ENCODE measurements around the gene MAPK14.

Gene MAPK14

DNA sequence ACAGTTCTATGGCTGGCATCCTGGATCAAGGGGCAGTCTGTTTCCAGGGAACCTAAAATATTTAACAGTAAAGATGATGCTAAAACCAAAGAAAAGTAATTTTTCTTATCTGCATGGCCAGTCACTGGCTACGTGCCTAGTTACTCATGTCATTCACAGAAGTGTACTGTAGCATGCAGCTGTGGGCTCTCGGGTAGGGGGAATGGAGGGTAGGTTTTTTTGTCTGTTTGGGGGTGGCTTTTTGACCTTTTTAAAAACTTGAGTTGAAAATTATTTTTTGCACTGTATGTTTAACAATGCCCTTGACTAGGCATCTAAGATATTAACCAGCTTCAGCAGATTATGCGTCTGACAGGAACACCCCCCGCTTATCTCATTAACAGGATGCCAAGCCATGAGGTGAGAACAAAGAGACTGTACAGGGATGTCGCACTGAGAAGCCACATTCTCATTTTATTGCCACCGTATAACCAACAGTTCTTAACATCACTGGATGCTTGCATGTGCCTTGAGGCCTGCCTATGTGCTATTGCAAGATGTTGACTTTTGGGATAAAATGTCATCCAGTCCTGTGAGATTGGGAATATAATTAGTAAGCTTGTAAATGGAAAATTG is 72.4 kb downstream of the MAPK14 start:
- no peak for DNase-seq (ENCODE audit: low read depth in 2 of 2)

DNA sequence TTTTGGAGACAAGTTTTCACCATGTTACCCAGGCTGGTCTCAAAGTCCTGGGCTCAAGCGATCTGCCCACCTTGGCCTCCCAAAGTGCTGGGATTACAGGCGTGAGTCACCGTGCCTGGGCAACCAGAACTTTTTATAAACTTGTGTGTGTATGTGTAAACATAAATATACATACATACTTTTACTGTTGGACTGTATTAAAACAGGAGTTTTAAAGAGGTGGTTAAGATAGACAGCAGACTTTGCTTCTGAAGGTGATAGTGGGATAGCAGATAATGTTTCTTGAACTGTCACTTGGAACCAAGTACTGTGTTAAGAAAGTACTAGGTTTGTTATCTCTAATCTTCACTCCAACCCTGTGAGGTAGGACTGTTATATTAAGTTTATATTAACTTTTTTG is 74.1 kb downstream of the MAPK14 start:
- no peak for DNase-seq (ENCODE audit: low read depth in 2 of 2)

DNA sequence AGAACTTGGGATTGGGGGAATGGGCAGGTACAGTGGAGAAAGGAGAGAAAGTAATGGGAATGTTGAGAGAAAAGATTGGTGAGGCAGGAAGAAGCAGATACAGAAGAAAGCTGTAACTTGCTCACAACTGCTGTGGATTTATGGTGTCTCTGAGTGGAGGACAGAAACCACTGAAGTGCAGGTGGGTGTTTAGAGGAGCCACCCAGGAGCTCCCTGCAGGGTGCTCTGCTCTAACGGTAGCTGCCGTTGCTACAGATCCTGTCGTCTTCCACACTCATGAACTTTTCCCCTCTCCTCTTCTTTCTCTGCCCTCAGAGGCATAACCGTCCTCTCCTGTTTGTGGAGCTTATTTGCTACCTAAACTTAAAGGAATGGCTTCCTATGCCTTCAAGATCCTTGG is 75.2 kb downstream of the MAPK14 start:
- DNase-seq (ENCODE audit: low read depth in 2 of 2), result no peak

DNA sequence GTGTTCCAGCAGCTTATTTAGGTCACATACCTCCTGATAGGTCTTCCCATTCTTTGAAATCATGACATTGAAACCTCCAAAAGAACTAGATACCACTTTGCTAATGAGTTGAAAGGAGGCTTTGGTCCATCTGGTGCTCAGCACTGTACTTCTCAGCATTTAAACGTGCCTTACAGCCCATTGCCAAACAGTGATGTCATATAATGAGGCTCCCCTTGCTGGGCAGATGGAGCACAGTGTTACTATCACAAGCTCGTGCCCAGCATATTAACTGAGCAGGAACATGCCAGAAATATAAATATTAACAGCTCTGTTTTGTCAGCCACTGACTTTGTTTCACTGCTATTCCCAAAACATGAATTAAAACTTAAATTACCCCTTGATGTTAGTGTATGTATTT is 77.2 kb downstream of the MAPK14 start:
- no peak for DNase-seq (ENCODE audit: low read depth in 2 of 2)

DNA sequence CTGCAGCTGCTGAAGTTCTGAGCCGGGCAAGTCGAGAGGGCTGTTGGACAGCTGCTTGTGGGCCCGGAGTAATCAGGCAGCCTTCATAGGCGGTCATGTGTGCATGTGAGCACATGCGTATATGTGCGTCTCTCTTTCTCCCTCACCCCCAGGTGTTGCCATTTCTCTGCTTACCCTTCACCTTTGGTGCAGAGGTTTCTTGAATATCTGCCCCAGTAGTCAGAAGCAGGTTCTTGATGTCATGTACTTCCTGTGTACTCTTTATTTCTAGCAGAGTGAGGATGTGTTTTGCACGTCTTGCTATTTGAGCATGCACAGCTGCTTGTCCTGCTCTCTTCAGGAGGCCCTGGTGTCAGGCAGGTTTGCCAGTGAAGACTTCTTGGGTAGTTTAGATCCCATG is 81.5 kb downstream of the MAPK14 start:
- no peak for DNase-seq (ENCODE audit: low read depth in 2 of 2)

DNA sequence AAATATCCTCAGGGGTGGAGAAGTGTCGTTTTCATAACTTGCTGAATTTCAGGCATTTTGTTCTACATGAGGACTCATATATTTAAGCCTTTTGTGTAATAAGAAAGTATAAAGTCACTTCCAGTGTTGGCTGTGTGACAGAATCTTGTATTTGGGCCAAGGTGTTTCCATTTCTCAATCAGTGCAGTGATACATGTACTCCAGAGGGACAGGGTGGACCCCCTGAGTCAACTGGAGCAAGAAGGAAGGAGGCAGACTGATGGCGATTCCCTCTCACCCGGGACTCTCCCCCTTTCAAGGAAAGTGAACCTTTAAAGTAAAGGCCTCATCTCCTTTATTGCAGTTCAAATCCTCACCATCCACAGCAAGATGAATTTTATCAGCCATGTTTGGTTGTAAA is 82.4 kb downstream of the MAPK14 start:
- DNase-seq (ENCODE audit: low read depth in 2 of 2), result no peak

DNA sequence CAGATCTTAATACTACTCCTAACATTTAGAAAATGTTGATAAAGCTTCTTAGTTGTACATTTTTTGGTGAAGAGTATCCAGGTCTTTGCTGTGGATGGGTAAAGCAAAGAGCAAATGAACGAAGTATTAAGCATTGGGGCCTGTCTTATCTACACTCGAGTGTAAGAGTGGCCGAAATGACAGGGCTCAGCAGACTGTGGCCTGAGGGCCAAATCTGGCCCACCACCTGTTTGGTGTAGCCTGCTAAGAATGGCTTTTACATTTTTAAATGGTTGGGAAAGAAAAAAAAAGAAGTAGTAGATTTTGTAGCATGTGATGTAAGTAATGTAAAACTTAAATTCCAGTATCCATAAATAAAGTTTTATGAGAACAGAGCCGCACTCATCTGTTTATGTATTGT is 83.3 kb downstream of the MAPK14 start:
- DNase-seq (ENCODE audit: low read depth in 2 of 2), result no peak

DNA sequence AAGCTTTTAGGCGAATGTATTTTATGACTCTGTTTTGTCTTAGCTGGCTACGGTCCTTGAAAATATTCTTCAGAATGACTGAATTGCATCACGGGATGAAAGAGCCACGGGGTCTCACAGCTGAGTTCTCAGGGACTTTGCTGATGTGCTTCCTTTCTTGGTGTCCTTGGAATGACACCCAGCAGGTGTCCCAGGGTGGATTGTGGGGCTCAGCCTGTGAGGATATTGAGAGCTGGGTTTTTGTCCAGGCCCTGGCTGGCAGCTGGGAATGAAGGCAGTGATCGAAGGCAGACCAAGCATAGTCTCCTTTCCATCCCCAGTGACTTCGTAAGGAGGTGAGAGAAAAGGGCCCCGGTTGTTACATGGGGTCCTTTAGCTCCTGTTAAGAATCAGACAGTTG is 83.9 kb downstream of the MAPK14 start:
- no peak for DNase-seq (ENCODE audit: low read depth in 2 of 2)

DNA sequence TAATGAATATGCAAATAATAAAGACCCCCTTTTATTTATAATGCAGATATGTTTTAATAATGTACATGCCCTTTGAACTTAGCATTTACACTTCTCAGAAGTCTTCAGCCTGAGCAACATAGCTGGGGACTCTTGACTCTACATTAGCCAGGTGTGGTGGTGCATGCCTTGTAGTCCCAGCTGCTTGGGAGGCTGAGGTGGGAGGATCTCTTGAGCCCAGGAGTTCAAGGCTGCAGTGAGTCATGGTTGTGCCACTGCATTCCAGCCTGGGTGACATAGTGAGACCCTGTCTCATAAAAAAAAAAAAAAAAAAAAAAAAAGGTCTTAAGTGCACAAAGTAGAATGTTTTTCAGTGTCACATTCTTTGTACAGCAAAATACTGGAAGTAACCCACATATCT is 85.4 kb downstream of the MAPK14 start:
- no peak for DNase-seq (ENCODE audit: low read depth in 2 of 2)

DNA sequence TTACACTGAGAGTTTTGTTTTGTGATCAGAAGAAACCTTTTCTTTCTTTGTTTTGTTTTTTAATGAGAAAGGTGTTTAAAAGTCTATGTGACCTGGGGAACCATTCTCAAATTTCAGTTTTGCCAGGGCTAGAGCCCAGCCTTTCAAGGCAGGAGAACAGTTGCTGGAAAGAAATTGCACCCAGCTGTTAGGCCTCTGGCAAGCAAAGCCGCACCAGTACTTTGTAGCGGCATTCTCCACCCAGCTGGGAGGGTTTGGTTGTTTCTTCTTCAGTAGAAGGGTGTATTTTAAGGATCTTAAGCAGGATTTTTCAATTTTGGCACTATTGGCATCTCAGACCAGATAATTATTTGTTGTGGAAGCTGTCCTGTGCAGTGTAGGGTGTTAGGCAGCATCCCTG is 86.1 kb downstream of the MAPK14 start:
- DNase-seq (ENCODE audit: low read depth in 2 of 2), result no peak

DNA sequence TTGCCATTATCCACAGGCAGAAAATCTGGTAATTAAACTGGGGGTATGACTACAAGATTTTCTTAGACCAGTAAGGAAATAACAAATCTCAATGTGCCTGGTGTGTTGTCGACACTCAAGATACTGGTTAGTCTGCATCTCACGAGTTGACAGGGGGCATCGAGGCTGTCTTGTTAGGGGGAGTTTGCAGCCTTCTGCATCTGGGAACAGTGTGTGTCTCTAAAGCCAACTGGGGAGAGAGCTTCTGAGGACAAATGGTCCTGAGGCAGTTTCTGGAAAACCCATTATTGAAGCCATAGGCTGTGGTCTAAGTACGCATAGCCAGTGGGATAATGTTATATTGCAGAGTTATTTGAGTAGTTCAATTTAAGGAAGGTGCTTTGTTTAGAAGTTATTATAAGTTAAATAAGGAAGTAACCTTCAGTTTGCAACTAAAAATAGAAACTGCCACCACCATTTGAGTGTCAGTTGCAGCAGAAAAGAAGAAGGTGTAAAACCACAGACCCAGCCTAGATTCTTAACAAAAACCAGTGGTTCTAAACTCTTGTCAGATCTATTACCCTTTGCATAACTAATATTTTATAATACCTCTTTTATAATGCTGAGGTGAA is 87.3 kb downstream of the MAPK14 start:
- no peak for DNase-seq (ENCODE audit: low read depth in 2 of 2)

DNA sequence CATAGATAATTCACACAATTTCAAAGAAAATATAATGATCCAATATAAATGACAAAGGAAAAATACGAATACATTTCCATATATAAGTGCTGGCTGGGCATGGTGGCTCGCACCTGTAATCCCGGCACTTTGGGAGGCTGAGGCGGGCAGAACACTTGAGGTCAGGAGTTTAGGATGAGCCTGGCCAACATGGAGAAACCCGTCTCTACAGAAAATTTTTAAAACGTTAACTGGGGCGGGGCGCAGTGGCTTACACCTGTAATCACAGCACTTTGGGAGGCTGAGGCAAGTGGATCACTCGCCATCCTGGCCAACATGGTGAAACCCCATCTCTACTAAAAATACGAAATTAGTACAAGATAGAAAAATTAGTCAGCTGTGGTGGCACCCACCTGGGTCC is 87.8 kb downstream of the MAPK14 start:
- no peak for DNase-seq (ENCODE audit: low read depth in 2 of 2)

DNA sequence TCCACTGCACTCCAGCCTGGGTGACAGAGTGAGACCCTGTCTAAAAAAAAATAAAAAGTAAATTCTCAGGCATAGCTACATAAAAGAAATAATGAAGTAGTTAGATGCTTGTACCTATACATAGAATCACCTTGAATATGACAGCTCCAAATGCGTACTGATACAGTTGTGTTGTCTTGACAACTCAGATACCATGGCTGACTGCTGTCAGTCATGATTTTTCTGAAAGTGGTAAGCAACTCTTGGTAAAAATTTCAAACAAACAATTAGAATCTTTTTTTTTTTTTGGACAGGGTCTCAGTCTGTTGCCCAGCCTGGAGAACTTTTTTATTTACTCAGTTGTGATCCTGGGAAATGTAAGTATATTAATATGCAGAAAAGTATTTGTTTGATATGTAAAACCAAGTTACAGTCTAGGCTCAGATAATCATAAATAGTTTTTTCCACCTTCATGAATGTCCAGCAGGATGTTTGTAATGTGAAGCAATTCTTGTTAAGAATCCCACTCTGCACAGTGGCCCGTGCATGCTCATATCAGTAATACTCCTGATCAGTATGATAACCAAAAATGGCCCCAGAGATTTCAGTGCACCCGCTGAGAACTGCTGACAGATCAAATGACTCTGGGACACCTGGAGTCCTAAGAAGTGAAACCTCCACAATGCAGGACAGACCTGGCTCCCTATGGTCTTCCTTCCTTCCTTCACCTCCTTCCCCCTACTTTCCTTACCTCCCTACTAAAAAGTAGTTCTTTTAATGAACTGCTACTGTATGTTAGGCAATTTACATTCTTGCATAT is 88.7 kb downstream of the MAPK14 start:
- DNase-seq (ENCODE audit: low read depth in 2 of 2), result no peak

DNA sequence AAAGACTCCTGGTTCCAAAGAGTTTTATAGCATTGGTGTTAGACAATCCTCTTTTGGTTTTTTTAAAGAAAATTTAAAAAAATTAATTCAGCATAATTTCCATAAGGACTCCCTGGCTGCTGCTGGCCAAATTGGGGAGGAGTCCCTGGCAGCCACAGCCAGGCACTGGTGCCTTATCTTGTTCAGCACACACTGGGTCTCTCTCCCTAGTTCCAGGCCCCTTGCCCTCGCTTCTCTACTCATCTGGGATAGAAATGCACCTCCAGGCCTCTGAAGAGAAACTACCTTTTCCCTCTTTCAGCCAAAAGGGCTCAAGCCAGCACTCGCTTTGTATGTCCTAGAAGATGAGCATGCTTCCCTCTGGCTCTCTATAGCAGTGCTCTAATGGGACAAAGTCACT is 89.3 kb downstream of the MAPK14 start:
- no peak for DNase-seq (ENCODE audit: low read depth in 2 of 2)

DNA sequence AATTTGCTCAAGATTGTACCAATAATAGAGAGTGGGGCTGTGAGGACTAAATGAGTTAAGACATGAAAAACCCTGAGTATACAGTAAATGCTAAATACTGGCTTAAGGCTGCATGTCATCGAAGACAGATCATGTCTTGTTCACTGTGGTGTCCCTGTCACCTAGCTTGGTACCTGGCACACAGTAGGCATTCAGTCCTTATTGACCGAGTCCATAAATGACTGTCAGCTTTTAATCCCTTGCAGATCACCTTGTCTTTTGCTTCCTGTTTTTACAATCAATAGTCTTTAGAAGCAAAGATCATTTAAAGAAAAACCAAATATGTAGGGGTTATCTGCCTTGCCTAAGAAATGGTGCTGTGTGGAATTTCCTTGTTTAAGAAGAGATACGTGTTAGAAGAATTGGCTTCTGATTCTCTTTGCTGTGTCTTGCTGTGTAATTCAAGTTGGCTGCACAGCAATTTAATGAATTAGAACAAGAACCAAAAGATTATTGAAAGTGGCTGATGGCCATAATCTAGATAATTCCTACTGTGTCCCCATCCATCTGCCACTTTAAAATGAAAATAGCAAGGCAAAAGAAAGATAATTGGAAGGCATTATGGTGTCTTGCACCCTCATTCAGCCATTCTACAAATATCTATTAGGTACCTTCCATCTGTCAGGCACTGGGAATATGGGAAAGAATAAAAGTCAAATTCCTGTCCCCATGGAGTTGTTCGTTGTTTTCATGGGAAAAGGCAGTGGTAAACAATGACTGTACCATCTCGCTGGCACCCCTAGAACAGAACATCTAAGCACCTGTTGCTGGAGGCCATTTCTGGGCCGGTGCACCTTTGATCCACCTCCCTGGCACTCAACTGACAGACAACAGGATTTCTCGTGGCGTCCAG is 90.3 kb downstream of the MAPK14 start:
- no peak for DNase-seq (ENCODE audit: low read depth in 2 of 2)

DNA sequence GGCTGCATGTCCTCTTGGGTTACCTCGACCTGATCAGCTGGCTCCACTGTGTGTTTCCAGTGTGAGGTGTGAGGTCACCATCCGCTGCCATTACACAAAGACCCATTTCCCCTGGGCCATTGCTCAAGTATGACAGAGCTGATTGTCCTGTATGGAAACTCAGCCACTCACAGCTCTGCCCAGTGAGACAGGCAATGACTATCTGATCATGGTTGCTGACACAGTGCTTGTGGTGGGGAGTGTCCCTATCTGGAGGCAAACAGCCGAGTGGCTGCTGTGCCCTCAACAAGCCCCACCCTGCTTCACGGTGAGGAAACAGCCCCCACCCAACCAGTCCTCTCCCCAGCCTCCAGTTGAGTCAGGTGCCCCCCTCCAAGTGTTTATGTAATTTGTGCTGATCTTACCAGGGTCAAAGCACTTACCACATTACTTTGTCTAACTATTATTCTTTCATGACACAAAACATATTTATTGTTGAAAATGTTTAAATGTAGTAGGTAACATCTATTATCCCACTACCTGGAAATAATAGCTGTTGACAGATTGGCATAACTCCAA is 91.0 kb downstream of the MAPK14 start:
- DNase-seq (ENCODE audit: low read depth in 2 of 2), result peak in 1 of 2 donors; percentile 15

DNA sequence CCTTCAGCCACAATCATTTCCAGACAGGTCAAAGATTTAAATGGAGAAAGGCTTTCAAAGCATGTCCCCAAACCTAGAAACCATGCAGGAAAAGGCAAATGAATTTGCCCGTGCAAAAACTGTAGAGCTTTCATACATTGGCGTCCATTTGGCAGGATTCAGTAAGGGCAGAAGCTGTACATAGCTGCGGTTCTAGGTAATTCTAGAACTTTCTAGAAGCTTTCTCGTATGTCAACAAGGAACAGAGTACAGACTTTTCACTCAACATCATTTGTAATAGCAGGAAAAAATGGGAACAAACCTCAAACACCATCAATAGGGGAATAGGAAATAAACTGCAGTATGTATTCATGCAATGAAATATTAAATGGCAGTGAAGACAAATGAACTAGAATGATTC is 91.6 kb downstream of the MAPK14 start:
- DNase-seq (ENCODE audit: low read depth in 2 of 2), result no peak

DNA sequence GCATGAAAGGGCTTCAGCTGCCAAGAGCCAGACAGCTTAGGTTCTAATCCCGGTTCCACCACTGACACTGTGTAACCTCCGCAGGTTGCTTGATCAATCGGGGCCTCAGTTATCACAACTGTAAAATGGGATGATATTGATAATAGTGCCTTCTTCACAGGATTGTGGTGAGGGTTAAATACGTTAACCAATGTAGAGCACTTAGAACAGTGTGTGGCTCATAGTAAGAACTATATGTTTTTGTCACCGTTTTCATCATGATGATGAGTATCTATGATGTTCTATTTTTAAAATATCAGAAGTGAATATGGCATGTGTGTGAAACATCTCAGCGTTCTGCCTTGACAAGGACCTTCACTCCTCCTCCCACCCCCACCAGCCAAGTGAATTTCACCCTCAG is 92.4 kb downstream of the MAPK14 start:
- DNase-seq (ENCODE audit: low read depth in 2 of 2), result no peak

DNA sequence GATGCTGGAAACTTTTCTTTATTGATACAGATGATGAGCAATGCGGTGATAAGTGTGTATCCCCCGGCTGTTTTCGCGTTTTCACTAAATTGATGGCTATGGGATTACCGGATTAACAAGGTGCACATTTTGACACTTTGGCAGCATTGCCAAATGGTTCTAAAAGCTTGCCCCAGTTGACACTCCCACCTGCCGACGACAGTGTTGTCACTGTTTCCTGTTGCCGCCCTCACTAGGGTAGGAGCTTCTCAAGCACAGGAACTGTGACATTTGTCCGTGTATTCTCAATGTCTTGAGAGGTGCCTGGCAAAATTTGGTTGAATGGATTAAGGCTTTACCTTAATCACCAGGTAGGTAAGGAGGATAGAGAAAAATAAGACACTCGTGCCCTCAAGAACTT is 92.9 kb downstream of the MAPK14 start:
- DNase-seq (ENCODE audit: low read depth in 2 of 2), result peak; percentile 48 to 51

DNA sequence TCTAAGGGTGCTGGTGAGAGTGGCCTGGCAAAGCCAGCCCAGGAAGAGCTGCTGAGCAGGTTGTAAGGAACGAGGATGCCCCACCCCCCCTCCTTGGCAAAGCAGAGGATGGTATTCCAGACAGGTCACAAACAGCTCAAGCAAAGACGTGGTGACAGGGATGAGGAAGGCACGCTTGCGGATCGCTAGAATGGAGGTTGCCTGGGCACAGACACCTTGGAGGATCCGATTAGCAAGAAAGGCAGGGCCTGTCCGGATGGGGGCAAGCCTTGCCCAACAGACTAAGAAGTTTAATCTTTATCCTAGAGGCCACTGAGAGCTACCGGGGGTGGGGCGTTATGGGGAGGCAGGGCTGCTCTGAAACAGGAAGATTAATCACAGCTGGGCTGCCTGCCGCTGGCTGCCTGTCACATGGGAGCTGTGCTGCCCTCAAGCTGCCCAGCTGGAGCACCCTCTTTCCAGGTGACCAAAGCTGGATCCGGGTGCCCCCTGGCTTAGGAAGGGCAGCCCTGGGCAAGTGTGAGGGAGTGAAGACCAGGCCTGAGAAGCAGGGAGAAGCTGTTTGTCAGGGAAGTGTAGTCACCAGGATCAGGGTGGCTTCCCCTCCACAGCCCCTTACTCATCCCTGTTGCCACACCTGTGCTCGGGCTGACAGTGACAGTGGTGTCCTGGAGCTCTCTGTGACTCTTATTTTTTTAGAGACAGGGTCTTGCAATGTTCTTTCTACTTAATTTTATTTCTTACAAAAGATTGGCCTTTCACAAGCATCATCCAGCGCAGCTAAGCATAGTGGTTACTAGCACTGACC is 93.6 kb downstream of the MAPK14 start:
- DNase-seq (ENCODE audit: low read depth in 2 of 2), result peak in 1 of 2 donors; percentile 32

All from activated CD4-positive, alpha-beta T cell treated with anti-CD3 and anti-CD28 coated beads for 24 hours (primary cell).